ENCODE data around the gene MTCH1.

MTCH1 gene

GRCh38 chr6:36983538-36983937 lies 2.5 kb downstream of the MTCH1 start:
- H3K4me3 ChIP-seq (ENCODE audit: low read depth, low read length): peak overlapping the region; percentile 79
- TF ChIP-seq, protein P1, sequence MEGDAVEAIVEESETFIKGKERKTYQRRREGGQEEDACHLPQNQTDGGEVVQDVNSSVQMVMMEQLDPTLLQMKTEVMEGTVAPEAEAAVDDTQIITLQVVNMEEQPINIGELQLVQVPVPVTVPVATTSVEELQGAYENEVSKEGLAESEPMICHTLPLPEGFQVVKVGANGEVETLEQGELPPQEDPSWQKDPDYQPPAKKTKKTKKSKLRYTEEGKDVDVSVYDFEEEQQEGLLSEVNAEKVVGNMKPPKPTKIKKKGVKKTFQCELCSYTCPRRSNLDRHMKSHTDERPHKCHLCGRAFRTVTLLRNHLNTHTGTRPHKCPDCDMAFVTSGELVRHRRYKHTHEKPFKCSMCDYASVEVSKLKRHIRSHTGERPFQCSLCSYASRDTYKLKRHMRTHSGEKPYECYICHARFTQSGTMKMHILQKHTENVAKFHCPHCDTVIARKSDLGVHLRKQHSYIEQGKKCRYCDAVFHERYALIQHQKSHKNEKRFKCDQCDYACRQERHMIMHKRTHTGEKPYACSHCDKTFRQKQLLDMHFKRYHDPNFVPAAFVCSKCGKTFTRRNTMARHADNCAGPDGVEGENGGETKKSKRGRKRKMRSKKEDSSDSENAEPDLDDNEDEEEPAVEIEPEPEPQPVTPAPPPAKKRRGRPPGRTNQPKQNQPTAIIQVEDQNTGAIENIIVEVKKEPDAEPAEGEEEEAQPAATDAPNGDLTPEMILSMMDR (IDR thresholded peaks at IDR 0.05; ENCODE audit: low read depth, low read length): no peak

DNA sequence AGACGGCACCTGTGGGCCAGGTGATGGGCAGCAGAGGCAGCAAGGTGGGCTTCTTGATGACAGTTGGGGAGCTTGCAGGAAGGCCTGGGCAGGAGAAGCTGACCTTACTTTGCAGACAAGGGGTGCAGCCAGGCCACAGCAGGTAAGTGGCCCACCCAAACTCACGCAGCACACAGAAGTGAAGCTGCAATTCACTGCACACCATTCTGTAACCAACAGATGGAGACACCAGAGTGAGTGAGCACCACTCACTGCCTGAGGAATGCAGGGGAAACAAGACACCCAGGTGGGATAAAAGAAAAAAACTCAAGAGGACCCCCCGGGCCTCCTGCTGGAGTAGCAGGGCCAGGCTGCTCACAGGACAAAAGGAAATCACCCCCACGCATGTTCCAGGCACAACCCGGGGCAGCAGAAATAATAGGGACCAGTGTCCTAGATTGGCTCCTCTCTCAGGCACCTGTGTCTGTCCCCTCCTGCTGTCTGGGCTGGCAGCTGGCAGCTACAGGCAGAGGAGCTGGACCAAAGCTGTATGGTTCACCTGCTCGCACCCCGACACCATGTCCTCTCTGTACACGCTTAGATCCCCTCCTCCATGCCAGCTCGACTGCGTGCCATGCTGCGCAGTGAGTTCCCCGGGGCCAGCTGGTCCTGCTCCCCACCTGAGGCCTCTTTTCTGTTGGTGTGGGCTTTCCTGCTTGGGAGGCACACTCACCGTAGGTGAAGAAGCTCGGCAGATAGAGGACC lies 4.9 kb downstream of the MTCH1 start:
- TF ChIP-seq, protein P1 (IDR thresholded peaks at IDR 0.05; ENCODE audit: low read depth, low read length): no peak
- H3K4me3 ChIP-seq (ENCODE audit: low read depth, low read length): no peak overlapping the region

- H3K4me3 ChIP-seq (ENCODE audit: low read depth, low read length): no peak overlapping the region
- TF ChIP-seq, protein P1 (IDR thresholded peaks at IDR 0.05; ENCODE audit: low read depth, low read length): no peak
These were observed 5.9 kb downstream of the MTCH1 start for GRCh38 chr6:36980129-36980528.

GRCh38 chr6:36979347-36979742 lies 6.7 kb downstream of the MTCH1 start:
- no peak overlapping the region for H3K4me3 ChIP-seq (ENCODE audit: low read depth, low read length)
- TF ChIP-seq, protein P1 (IDR thresholded peaks at IDR 0.05; ENCODE audit: low read depth, low read length): peak; percentile 58

GRCh38 chr6:36978421-36979346 lies 7.3 kb downstream of the MTCH1 start:
- no peak overlapping the region for H3K4me3 ChIP-seq (ENCODE audit: low read depth, low read length)
- TF ChIP-seq, protein P1 (IDR thresholded peaks at IDR 0.05; ENCODE audit: low read depth, low read length): no peak

DNA sequence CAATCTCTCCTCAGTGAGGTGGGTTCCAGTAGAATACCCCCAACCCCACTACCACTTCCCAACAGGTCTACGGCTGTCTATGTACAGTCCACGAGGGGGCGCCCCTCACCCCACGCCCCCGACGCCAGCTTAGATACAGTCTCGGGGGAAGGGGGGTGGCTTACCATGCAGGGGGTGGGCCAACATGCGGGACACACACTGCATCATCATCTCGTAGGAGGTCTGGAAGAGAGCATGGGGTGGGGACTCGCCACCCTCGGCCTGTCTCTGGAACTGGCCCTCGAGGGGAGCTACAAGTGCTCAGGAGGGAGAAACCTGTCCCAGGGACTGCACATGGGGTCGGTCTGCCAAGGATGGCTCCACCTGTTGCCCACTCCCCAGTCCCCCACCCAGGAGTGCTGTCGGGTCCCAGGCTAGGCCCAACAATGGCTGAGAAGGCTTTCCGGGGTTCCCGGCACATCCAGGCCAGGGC lies 8.5 kb downstream of the MTCH1 start:
- no peak overlapping the region for H3K4me3 ChIP-seq (ENCODE audit: low read depth, low read length)
- TF ChIP-seq, protein P1 (IDR thresholded peaks at IDR 0.05; ENCODE audit: low read depth, low read length): peak; percentile 31; the same call in 1 of the 2 replicates

Measured in WI38 (cell line).